PC-9 (cell line): ENCODE measurements around the gene LRRC72. TPM values are rescaled to one million over a fixed set of nuclear protein-coding genes. Genes with fewer than 3 reads are reported as not detected.

ENCODE experiments used
- BruUV-seq: library from RNA; stranded (reverse); fragments of 400-500 nt; replicated peaks from 2 replicates; lab custom pipeline; 2021; lab: Mats Ljungman, UMichigan
- CTCF ChIA-PET: fragments of 300-600 bp; sonication (Branson Sonifier 250); formaldehyde crosslinking; loops from one replicate; lab custom pipeline; 2022; ENCODE audit warnings: antibody characterized with exemption; lab: Charles Lee
- POLR2A ChIA-PET: fragments of 300-600 bp; sonication (Branson Sonifier 250); formaldehyde crosslinking; loops from one replicate; lab custom pipeline; 2022; ENCODE audit warnings: antibody characterized with exemption; ENCODE audit not compliant: unreplicated experiment; lab: Charles Lee
- DNase-seq, 2 experiments: peaks; one replicate each; pipeline versions ENCODE4 v3.0.0 to v3.0.0-alpha.2; 2015 to 2022; ENCODE audit warnings: mixed read lengths in 1 of 2
- H2AFZ ChIP-seq: fragments of 200-600 bp; sonication (generic); 2 replicates; pipeline ENCODE4 v1.8.1; 2017; ENCODE audit warnings: antibody characterized with exemption
- H3F3A ChIP-seq: fragments of 200-600 bp; sonication (generic); 2 replicates; pipeline ENCODE4 v1.8.1; 2017; ENCODE audit warnings: antibody characterized with exemption, mild to moderate bottlenecking, low read depth; ENCODE audit not compliant: insufficient read depth
- H3K27ac ChIP-seq: fragments of 200-600 bp; sonication (generic); 2 replicates; pipeline ENCODE4 v1.6.1; 2016; ENCODE audit warnings: mixed run types
- H3K27me3 ChIP-seq: fragments of 200-600 bp; sonication (generic); 2 replicates; pipeline ENCODE4 v1.6.1; 2016; ENCODE audit warnings: low read depth, mixed run types; ENCODE audit not compliant: insufficient read depth
- H3K36me3 ChIP-seq: fragments of 200-600 bp; sonication (generic); 2 replicates; pipeline ENCODE4 v1.6.1; 2016; ENCODE audit warnings: low read depth, mixed run types
- H3K4me1 ChIP-seq: fragments of 200-600 bp; sonication (generic); replicated peaks from 2 replicates; pipeline ENCODE4 v1.6.1; 2016; ENCODE audit warnings: mixed run types; ENCODE audit not compliant: insufficient read depth
- H3K4me2 ChIP-seq: fragments of 200-600 bp; sonication (generic); 2 replicates; pipeline ENCODE4 v1.6.1; 2017; ENCODE audit warnings: mixed run types
- H3K4me3 ChIP-seq: fragments of 200-600 bp; sonication (generic); 2 replicates; pipeline ENCODE4 v1.6.1; 2016; ENCODE audit warnings: mixed run types
- H3K79me2 ChIP-seq: fragments of 200-600 bp; sonication (generic); 2 replicates; pipeline ENCODE4 v1.6.1; 2017; ENCODE audit warnings: low read depth, mixed run types
- H3K9me2 ChIP-seq: fragments of 200-600 bp; sonication (generic); 2 replicates; pipeline ENCODE4 v1.8.1; 2017; ENCODE audit warnings: mild to moderate bottlenecking; ENCODE audit not compliant: insufficient read depth
- H3K9me3 ChIP-seq: fragments of 200-600 bp; sonication (generic); 2 replicates; pipeline ENCODE4 v1.8.1; 2016; ENCODE audit warnings: low read depth; ENCODE audit not compliant: insufficient read depth
- H4K20me1 ChIP-seq: fragments of 200-600 bp; sonication (generic); 2 replicates; pipeline ENCODE4 v1.8.1; 2017; ENCODE audit not compliant: insufficient read depth
- EZH2 ChIP-seq: fragments of 200-600 bp; sonication (generic); IDR thresholded peaks from 2 replicates; pipeline ENCODE4 v1.8.0; 2017; ENCODE audit warnings: antibody characterized with exemption, low read depth
- intact Hi-C: fragments of 100-400 bp; cut with micrococcal nuclease; formaldehyde crosslinking; loops from one replicate; pipeline ENCODE4 v1.10.0; 2022; ENCODE audit not compliant: unreplicated experiment
- total RNA-seq: library from RNA; stranded (reverse); gene quantifications from 2 replicates; pipeline ENCODE4 v1.2.3, GENCODE V29; 2021
- TF ChIP-seq, protein P1 (sequence below): fragments of 200-600 bp; sonication (generic); conservative IDR thresholded peaks from 2 replicates; pipeline ENCODE4 v1.6.1; 2017; ENCODE audit warnings: mixed run types, antibody characterized with exemption, mild to moderate bottlenecking, moderate library complexity

The LRRC72 gene
- total RNA-seq, 1 experiment from 2014 or later = not detected

GRCh38 chr7:16598015-16598414, 71.4 kb downstream of the LRRC72 start:
- CTCF ChIA-PET = no interaction called here
- no TSS peak for BruUV-seq
- intact Hi-C loops = no loop called here
- Histone ChIP-seq H3K79me2 (no peaks in the 10 kb centered on the region), H3K4me2 (no peak overlapping the region), H3K27me3 (no peaks in the 10 kb centered on the region), H3K36me3 (0 out of 2 replicates have a peak, but pooled peaks cover 10% of the 10 kb centered on the region), H4K20me1 (no peaks in the 10 kb centered on the region), H3K9me3 (no peaks in the 10 kb centered on the region), H3K4me3 (no peak overlapping the region), H3F3A (no peaks in the 10 kb centered on the region), H2AFZ (no peak overlapping the region), H3K27ac (no peak overlapping the region), H3K4me1 (0 out of 2 replicates have a peak, but pooled peaks cover 3% of the 10 kb centered on the region), H3K9me2 (no peaks in the 10 kb centered on the region)
- DNase-seq = no peak
- TF ChIP-seq, protein P1, sequence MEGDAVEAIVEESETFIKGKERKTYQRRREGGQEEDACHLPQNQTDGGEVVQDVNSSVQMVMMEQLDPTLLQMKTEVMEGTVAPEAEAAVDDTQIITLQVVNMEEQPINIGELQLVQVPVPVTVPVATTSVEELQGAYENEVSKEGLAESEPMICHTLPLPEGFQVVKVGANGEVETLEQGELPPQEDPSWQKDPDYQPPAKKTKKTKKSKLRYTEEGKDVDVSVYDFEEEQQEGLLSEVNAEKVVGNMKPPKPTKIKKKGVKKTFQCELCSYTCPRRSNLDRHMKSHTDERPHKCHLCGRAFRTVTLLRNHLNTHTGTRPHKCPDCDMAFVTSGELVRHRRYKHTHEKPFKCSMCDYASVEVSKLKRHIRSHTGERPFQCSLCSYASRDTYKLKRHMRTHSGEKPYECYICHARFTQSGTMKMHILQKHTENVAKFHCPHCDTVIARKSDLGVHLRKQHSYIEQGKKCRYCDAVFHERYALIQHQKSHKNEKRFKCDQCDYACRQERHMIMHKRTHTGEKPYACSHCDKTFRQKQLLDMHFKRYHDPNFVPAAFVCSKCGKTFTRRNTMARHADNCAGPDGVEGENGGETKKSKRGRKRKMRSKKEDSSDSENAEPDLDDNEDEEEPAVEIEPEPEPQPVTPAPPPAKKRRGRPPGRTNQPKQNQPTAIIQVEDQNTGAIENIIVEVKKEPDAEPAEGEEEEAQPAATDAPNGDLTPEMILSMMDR = no peak
- TF ChIP-seq EZH2 = no peak
- POLR2A ChIA-PET = no interaction called here

GRCh38 chr7:16599860-16600259, 73.2 kb downstream of the LRRC72 start:
- no peak for DNase-seq
- POLR2A ChIA-PET = no interaction called here
- H3K36me3 ChIP-seq = 0 out of 2 replicates have a peak, but pooled peaks cover 13% of the 10 kb centered on the region

DNA sequence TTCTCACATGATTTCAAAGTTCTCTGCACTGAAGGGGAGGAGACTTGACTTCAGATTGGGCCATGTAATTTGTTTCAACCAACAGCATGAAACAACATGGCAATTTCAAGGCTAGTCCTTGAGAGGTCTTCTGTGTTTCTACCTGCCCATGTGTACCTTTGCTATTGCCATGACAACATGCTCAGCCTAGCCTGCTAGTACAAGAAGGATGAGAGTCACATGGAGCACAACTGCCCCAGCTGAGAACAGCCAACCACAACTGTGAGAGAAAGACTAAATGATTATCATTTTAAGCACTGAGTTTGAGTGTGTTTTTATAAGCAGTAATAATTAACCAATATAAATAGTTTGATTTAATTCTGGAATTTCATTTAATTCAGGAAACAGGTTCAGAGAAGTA, 77.0 kb downstream of the LRRC72 start:
- Histone ChIP-seq H3K36me3 (0 out of 2 replicates have a peak, but pooled peaks cover 15% of the 10 kb centered on the region), H3K27me3 (no peaks in the 10 kb centered on the region), H3K9me3 (no peaks in the 10 kb centered on the region), H3K79me2 (no peaks in the 10 kb centered on the region), H3K4me1 (no peaks in the 10 kb centered on the region), H3K4me2 (no peak overlapping the region), H3K4me3 (no peak overlapping the region), H3K27ac (no peak overlapping the region), H3K9me2 (no peaks in the 10 kb centered on the region), H4K20me1 (no peaks in the 10 kb centered on the region), H2AFZ (no peak overlapping the region), H3F3A (no peaks in the 10 kb centered on the region)
- ChIA-PET CTCF (interaction anchor here (1.1 kb wide), 1 partner anchor 84 kb away, joined by 4 read pairs; no protein-coding TSS in a partner anchor), POLR2A (no interaction called here)
- BruUV-seq = no TSS peak
- DNase-seq = no peak
- TF ChIP-seq, protein P1 = no peak
- TF ChIP-seq EZH2 = no peak
- intact Hi-C loops = no loop called here

More at GRCh38 chr7:16599860-16600259, 73.2 kb downstream of the LRRC72 start:
- Histone ChIP-seq H3K27ac (no peak overlapping the region), H3K4me1 (no peaks in the 10 kb centered on the region), H3K9me3 (no peaks in the 10 kb centered on the region), H3K9me2 (no peaks in the 10 kb centered on the region), H3F3A (no peaks in the 10 kb centered on the region), H3K27me3 (no peaks in the 10 kb centered on the region), H4K20me1 (no peaks in the 10 kb centered on the region), H2AFZ (no peak overlapping the region), H3K79me2 (no peaks in the 10 kb centered on the region), H3K4me3 (no peak overlapping the region), H3K4me2 (no peak overlapping the region)
- intact Hi-C loops = no loop called here
- CTCF ChIA-PET = no interaction called here
- TF ChIP-seq, protein P1 = no peak
- no peak for TF ChIP-seq EZH2
- no TSS peak for BruUV-seq
